Stomach (tissue), 4 donors: ENCODE data around the gene CDKL1.

Source experiments
- POLR2A ChIP-seq, 4 donors: fragments of 450-650 bp; IDR thresholded peaks; one replicate each; pipeline ENCODE4 v1.6.1; 2016; ENCODE audit warnings: antibody characterized with exemption in 4 of 4, control low read depth in 2 of 4, mild to moderate bottlenecking in 1 of 4, moderate library complexity in 1 of 4
- TF ChIP-seq, protein P1 (sequence below), 7 experiments: fragments of 450-650 bp in 4 of 7; fragments of 200-600 bp in 3 of 7; sonication (generic) in 3 of 7; IDR thresholded peaks; one replicate each; pipeline ENCODE4 v1.5.1; 2016 to 2019; ENCODE audit warnings: antibody characterized with exemption in 7 of 7, control low read depth in 2 of 7, mild to moderate bottlenecking in 1 of 7

DNA sequence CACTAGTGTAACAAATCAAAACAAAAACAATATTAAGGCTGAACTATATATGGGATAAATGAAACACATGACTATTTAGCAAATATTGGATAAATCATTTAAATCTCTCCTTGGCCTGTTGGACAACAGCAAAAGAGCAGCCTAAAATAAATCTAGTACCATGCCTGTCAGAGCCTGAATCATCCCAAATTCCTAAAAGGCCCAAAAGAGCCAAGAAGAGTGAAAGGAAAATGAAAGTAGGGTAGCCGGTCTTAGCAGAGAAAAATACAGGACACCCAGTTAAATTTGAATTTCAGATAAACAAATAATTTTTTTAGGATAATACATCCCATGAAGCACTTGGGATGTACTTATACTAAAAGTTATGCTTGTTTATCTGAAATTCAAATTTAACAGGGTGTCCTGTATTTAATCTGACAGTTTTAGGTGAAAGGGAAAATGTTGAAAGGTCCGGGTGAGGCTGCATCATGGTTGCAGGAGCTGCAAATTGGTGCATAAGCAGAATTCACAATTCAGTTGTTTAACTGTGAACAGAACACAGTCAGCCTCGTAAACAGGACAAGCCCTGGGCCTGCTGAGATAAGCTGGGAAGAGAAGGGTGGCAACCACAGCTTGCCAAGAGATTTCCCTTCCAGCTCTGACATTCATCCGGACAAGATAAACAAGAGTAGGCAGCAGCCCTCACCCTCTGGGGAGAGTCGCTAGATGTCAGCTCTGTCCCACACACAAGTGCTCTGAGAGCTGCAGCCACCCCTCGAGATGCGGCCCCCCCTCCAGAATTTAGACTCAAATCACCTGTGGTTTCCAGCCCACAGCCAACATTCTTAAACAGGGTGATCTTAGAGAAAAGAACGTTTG is 54.2 kb downstream of the CDKL1 start:
- TF ChIP-seq, protein P1, sequence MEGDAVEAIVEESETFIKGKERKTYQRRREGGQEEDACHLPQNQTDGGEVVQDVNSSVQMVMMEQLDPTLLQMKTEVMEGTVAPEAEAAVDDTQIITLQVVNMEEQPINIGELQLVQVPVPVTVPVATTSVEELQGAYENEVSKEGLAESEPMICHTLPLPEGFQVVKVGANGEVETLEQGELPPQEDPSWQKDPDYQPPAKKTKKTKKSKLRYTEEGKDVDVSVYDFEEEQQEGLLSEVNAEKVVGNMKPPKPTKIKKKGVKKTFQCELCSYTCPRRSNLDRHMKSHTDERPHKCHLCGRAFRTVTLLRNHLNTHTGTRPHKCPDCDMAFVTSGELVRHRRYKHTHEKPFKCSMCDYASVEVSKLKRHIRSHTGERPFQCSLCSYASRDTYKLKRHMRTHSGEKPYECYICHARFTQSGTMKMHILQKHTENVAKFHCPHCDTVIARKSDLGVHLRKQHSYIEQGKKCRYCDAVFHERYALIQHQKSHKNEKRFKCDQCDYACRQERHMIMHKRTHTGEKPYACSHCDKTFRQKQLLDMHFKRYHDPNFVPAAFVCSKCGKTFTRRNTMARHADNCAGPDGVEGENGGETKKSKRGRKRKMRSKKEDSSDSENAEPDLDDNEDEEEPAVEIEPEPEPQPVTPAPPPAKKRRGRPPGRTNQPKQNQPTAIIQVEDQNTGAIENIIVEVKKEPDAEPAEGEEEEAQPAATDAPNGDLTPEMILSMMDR (IDR thresholded peaks at IDR 0.05): no peak
- no peak for TF ChIP-seq POLR2A (IDR thresholded peaks at IDR 0.05)
